ENCODE data around the gene UQCC2.

DNA sequence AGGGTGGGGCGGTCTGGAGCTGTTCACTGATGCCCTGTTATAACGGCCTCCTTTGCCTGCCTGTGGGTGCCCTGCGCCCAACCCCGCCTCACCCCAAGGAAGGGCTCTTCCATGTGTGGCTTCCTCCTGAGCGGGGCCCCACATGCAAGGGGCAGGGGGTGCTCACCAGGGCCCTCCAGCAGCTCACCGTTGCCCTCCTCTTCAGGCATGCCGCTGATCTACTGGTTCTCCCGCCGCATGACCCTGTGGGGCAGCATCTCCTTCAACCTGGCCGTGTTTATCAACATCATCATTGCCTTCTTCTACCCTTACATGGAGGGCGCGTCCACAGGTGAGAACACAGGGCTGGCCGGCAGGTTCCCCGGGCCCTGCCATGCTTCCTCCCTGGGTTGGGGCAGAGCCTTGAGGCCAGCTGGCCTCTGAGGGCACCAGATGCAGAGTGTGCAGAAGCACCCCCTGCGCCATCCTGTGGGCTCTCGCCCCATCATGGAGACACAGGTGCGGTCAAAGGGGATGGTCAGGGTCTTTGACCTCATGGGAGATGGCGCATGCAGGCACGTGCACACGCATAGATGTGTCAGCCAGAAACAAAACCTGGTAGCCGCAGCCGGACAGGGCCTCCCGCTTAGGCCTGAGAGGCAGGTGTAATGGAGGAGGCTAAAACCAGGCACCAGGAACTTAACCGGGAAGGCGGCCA lies 22.9 kb downstream of the UQCC2 start:
- no peak for TF ChIP-seq POLR2AphosphoS5 (IDR thresholded peaks at IDR 0.05)
- TF ChIP-seq POLR2A (IDR thresholded peaks at IDR 0.05) = no peak
- TF ChIP-seq, protein P1, sequence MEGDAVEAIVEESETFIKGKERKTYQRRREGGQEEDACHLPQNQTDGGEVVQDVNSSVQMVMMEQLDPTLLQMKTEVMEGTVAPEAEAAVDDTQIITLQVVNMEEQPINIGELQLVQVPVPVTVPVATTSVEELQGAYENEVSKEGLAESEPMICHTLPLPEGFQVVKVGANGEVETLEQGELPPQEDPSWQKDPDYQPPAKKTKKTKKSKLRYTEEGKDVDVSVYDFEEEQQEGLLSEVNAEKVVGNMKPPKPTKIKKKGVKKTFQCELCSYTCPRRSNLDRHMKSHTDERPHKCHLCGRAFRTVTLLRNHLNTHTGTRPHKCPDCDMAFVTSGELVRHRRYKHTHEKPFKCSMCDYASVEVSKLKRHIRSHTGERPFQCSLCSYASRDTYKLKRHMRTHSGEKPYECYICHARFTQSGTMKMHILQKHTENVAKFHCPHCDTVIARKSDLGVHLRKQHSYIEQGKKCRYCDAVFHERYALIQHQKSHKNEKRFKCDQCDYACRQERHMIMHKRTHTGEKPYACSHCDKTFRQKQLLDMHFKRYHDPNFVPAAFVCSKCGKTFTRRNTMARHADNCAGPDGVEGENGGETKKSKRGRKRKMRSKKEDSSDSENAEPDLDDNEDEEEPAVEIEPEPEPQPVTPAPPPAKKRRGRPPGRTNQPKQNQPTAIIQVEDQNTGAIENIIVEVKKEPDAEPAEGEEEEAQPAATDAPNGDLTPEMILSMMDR (IDR thresholded peaks at IDR 0.05) = no peak
- TF ChIP-seq EP300 (IDR thresholded peaks at IDR 0.05) = no peak

All from suprapubic skin (tissue), 4 donors.